Neural cell (in vitro differentiated cells): ENCODE data around the gene ECM2. TPM values are rescaled to one million over a fixed set of nuclear protein-coding genes. Genes with fewer than 3 reads are reported as not detected.

Experiments
- H2AFZ ChIP-seq: fragments of 200-600, 300-800 bp; sonication (generic), shearing (Covaris generic); 2 replicates; pipeline ENCODE4 v1.6.0; 2014; ENCODE audit warnings: low read depth, mild to moderate bottlenecking, antibody characterized with exemption, low read length, moderate library complexity
- H3F3A ChIP-seq: fragments of 200-600 bp; shearing (Covaris generic); 2 replicates; pipeline ENCODE4 v1.6.1; 2016; ENCODE audit warnings: mild to moderate bottlenecking, moderate library complexity, mixed read lengths, antibody characterized with exemption, low read length; ENCODE audit not compliant: insufficient read depth, poor library complexity, severe bottlenecking
- H3K27ac ChIP-seq: fragments of 200-600, 300-800 bp; sonication (generic), shearing (Covaris generic); 2 replicates; pipeline ENCODE4 v1.5.1; 2014; ENCODE audit warnings: mild to moderate bottlenecking, low read length, moderate library complexity
- H3K27me3 ChIP-seq: fragments of 300-800, 200-600 bp; sonication (generic), shearing (Covaris generic); 2 replicates; pipeline ENCODE4 v1.6.0; 2014; ENCODE audit warnings: mild to moderate bottlenecking, low read depth, low read length, moderate library complexity; ENCODE audit not compliant: insufficient read depth
- H3K36me3 ChIP-seq: fragments of 300-800, 200-600 bp; sonication (generic), shearing (Covaris generic); 2 replicates; pipeline ENCODE4 v1.5.1; 2014; ENCODE audit warnings: mild to moderate bottlenecking, antibody characterized with exemption, low read length, moderate library complexity; ENCODE audit not compliant: insufficient read depth
- H3K4me2 ChIP-seq: fragments of 300-800, 200-600 bp; sonication (generic), shearing (Covaris generic); 2 replicates; pipeline ENCODE4 v1.6.0; 2014; ENCODE audit warnings: mild to moderate bottlenecking, low read length
- H3K4me3 ChIP-seq: fragments of 300-800, 200-600 bp; sonication (generic), shearing (Covaris generic); 2 replicates; pipeline ENCODE4 v1.5.1; 2014; ENCODE audit warnings: mild to moderate bottlenecking, low read length, moderate library complexity
- H3K79me2 ChIP-seq: fragments of 200-600 bp; shearing (Covaris generic); replicated peaks from 2 replicates; pipeline ENCODE4 v1.6.0; 2014; ENCODE audit warnings: mild to moderate bottlenecking, low read length, moderate library complexity; ENCODE audit not compliant: insufficient read depth
- H3K9ac ChIP-seq: fragments of 300-800, 200-600 bp; sonication (generic), shearing (Covaris generic); 2 replicates; pipeline ENCODE4 v1.6.1; 2016; ENCODE audit warnings: mild to moderate bottlenecking, low read length, mixed read lengths
- H3K9me2 ChIP-seq: fragments of 200-600 bp; shearing (Covaris generic); 2 replicates; pipeline ENCODE4 v1.6.1; 2016; ENCODE audit warnings: mild to moderate bottlenecking, low read length, mixed read lengths; ENCODE audit not compliant: insufficient read depth
- H3K9me3 ChIP-seq: fragments of 200-600, 300-800 bp; sonication (generic), shearing (Covaris generic); 2 replicates; pipeline ENCODE4 v1.6.1; 2016; ENCODE audit warnings: mild to moderate bottlenecking, mixed run types, low read length, moderate library complexity, mixed read lengths
- H4K20me1 ChIP-seq: fragments of 200-600 bp; shearing (Covaris generic); 2 replicates; pipeline ENCODE4 v1.6.1; 2016; ENCODE audit warnings: mild to moderate bottlenecking, mixed run types; ENCODE audit not compliant: insufficient read depth
- EP300 ChIP-seq: fragments of 450-650 bp; conservative IDR thresholded peaks from 2 replicates; pipeline ENCODE4 v1.6.1; 2014; ENCODE audit warnings: antibody characterized with exemption, mild to moderate bottlenecking, moderate library complexity; ENCODE audit not compliant: poor library complexity, severe bottlenecking
- EZH2 ChIP-seq: fragments of 200-600, 300-800 bp; shearing (Covaris generic), sonication (generic); IDR thresholded peaks from 2 replicates; pipeline ENCODE4 v1.6.1; 2014; ENCODE audit warnings: antibody characterized with exemption, low read length, borderline replicate concordance, mild to moderate bottlenecking; ENCODE audit not compliant: insufficient read depth, poor library complexity, severe bottlenecking
- MXI1 ChIP-seq: fragments of 450-650 bp; conservative IDR thresholded peaks from 2 replicates; pipeline ENCODE4 v1.6.1; 2014; ENCODE audit warnings: antibody characterized with exemption, mild to moderate bottlenecking; ENCODE audit not compliant: poor library complexity, severe bottlenecking
- POLR2AphosphoS5 ChIP-seq: IDR thresholded peaks from 2 replicates; pipeline ENCODE4 v1.6.1; 2012
- RAD21 ChIP-seq: fragments of 450-650 bp; conservative IDR thresholded peaks from 2 replicates; pipeline ENCODE4 v1.6.1; 2014; ENCODE audit warnings: antibody characterized with exemption, mild to moderate bottlenecking, moderate library complexity
- SMC3 ChIP-seq: fragments of 450-650 bp; conservative IDR thresholded peaks from 2 replicates; pipeline ENCODE4 v1.6.1; 2014; ENCODE audit warnings: antibody characterized with exemption, mild to moderate bottlenecking, moderate library complexity; ENCODE audit not compliant: poor library complexity
- TAF1 ChIP-seq: IDR thresholded peaks from 2 replicates; pipeline ENCODE4 v1.6.1; 2012; ENCODE audit warnings: low read depth
- polyA plus RNA-seq: library from polyadenylated mRNA; depleted of rRNA; stranded (reverse); fragments of >200 nt; gene quantifications from 2 replicates; pipeline ENCODE4 v1.2.3, GENCODE V29; 2014
- TF ChIP-seq, protein P1 (sequence below): fragments of 450-650 bp; IDR thresholded peaks from 2 replicates; pipeline ENCODE4 v1.5.1; 2014; ENCODE audit warnings: antibody characterized with exemption, mild to moderate bottlenecking, moderate library complexity; ENCODE audit not compliant: poor library complexity, severe bottlenecking
- TF ChIP-seq, protein P2 (sequence below): IDR thresholded peaks from 2 replicates; pipeline ENCODE4 v1.6.1; 2012; ENCODE audit warnings: borderline replicate concordance

ECM2 gene
- polyA plus RNA-seq, 1 donor from 2014 or later, result not detected

DNA sequence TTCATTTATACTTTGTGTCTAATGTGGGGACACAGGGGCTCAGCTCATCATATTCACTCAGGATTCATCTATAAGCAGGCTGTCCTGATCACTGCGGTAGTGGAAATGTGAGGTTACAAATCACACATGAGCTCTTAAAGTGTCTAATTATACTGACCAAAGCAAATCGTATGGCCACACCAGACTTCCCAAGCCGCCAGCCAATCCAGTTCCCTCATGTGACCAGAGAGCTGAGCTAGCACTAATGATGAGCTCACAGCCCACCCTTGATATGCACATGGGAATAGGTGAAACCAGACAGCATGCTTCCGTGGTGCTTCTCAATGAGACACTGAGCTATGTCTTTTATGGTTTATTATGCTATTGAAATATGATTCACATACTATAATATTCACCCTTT, 17.6 kb downstream of the ECM2 start:
- Histone ChIP-seq H3F3A (no peaks in the 10 kb centered on the region), H4K20me1 (no peaks in the 10 kb centered on the region), H3K36me3 (no peaks in the 10 kb centered on the region), H3K27ac (no peak overlapping the region), H3K4me3 (no peak overlapping the region), H3K9me3 (no peaks in the 10 kb centered on the region), H3K9me2 (no peaks in the 10 kb centered on the region), H2AFZ (no peak overlapping the region), H3K79me2 (no peaks in the 10 kb centered on the region), H3K4me2 (no peak overlapping the region), H3K27me3 (no peaks in the 10 kb centered on the region), H3K9ac (no peak overlapping the region)
- TF ChIP-seq TAF1, result no peak
- TF ChIP-seq, protein P1, sequence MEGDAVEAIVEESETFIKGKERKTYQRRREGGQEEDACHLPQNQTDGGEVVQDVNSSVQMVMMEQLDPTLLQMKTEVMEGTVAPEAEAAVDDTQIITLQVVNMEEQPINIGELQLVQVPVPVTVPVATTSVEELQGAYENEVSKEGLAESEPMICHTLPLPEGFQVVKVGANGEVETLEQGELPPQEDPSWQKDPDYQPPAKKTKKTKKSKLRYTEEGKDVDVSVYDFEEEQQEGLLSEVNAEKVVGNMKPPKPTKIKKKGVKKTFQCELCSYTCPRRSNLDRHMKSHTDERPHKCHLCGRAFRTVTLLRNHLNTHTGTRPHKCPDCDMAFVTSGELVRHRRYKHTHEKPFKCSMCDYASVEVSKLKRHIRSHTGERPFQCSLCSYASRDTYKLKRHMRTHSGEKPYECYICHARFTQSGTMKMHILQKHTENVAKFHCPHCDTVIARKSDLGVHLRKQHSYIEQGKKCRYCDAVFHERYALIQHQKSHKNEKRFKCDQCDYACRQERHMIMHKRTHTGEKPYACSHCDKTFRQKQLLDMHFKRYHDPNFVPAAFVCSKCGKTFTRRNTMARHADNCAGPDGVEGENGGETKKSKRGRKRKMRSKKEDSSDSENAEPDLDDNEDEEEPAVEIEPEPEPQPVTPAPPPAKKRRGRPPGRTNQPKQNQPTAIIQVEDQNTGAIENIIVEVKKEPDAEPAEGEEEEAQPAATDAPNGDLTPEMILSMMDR, result no peak
- TF ChIP-seq POLR2AphosphoS5, result no peak
- no peak for TF ChIP-seq MXI1
- no peak for TF ChIP-seq RAD21
- TF ChIP-seq EZH2, result no peak
- no peak for TF ChIP-seq EP300
- TF ChIP-seq, protein P2, sequence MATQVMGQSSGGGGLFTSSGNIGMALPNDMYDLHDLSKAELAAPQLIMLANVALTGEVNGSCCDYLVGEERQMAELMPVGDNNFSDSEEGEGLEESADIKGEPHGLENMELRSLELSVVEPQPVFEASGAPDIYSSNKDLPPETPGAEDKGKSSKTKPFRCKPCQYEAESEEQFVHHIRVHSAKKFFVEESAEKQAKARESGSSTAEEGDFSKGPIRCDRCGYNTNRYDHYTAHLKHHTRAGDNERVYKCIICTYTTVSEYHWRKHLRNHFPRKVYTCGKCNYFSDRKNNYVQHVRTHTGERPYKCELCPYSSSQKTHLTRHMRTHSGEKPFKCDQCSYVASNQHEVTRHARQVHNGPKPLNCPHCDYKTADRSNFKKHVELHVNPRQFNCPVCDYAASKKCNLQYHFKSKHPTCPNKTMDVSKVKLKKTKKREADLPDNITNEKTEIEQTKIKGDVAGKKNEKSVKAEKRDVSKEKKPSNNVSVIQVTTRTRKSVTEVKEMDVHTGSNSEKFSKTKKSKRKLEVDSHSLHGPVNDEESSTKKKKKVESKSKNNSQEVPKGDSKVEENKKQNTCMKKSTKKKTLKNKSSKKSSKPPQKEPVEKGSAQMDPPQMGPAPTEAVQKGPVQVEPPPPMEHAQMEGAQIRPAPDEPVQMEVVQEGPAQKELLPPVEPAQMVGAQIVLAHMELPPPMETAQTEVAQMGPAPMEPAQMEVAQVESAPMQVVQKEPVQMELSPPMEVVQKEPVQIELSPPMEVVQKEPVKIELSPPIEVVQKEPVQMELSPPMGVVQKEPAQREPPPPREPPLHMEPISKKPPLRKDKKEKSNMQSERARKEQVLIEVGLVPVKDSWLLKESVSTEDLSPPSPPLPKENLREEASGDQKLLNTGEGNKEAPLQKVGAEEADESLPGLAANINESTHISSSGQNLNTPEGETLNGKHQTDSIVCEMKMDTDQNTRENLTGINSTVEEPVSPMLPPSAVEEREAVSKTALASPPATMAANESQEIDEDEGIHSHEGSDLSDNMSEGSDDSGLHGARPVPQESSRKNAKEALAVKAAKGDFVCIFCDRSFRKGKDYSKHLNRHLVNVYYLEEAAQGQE, result no peak
- TF ChIP-seq SMC3, result no peak

DNA sequence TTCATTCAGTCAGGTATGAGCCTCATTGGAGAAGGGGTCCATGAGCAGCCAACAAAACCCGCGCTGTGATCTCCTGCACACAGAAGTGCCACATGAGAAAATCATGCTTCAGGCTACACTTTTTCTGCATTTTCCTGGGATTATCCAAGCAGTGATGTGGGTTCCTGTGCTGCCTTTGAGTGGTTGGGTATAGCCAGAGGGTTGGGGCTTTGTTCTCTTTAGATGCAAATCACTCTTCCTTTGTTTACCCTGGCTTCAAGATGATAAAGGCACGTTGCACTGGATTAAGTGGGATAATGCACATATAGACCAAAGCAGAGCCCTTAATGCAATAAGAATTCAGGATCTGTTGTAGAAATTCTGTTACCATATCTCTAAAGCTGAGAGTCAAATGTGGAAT, 18.7 kb downstream of the ECM2 start:
- Histone ChIP-seq H3K9me2 (no peaks in the 10 kb centered on the region), H3K9ac (no peak overlapping the region), H3K79me2 (no peaks in the 10 kb centered on the region), H3K27me3 (no peaks in the 10 kb centered on the region), H3K36me3 (no peaks in the 10 kb centered on the region), H2AFZ (no peak overlapping the region), H3K9me3 (no peaks in the 10 kb centered on the region), H3K27ac (no peak overlapping the region), H4K20me1 (no peaks in the 10 kb centered on the region), H3F3A (no peaks in the 10 kb centered on the region), H3K4me2 (no peak overlapping the region), H3K4me3 (no peak overlapping the region)
- TF ChIP-seq, protein P1, result no peak
- no peak for TF ChIP-seq TAF1
- no peak for TF ChIP-seq POLR2AphosphoS5
- no peak for TF ChIP-seq SMC3
- TF ChIP-seq RAD21, result no peak
- TF ChIP-seq, protein P2, result no peak
- TF ChIP-seq MXI1, result no peak
- TF ChIP-seq EP300, result no peak
- no peak for TF ChIP-seq EZH2
